ENCODE results near the gene PMVK. TPM values are rescaled to one million over a fixed set of nuclear protein-coding genes. Genes with fewer than 3 reads are reported as not detected.

Gene PMVK
- total RNA-seq, 1 experiment from 2014 or later: 32.3 TPM

- H3K4me2 ChIP-seq (ENCODE audit: low read length): peak within 1 kb of the TSS; percentile 99
- peak; percentile 100 for ATAC-seq
- H3K79me2 ChIP-seq (ENCODE audit: low read length): peaks cover 66% of the 10 kb centered on the region
- peak within 1 kb of the TSS; percentile 86 for H3K4me3 ChIP-seq (ENCODE audit: low read length)
- peak within 1 kb of the TSS; percentile 50 for H3K27ac ChIP-seq (ENCODE audit: low read length)
- H3F3A ChIP-seq (ENCODE audit: low read length, unreplicated experiment): peaks cover 6% of the 10 kb centered on the region
- H4K20me1 ChIP-seq (ENCODE audit: low read length): peaks cover 2% of the 10 kb centered on the region; the same call in 1 of the 2 replicates
- H3K27me3 ChIP-seq (ENCODE audit: low read length): no peaks in the 10 kb centered on the region
- no peaks in the 10 kb centered on the region for H3K9me2 ChIP-seq (replicated peaks; ENCODE audit: low read length)
- peaks cover 30% of the 10 kb centered on the region for H3K36me3 ChIP-seq (ENCODE audit: low read depth, low read length)
- H3K9me3 ChIP-seq (ENCODE audit: low read length): no peaks in the 10 kb centered on the region
- ChIA-PET POLR2A (ENCODE audit: unreplicated experiment) (interaction anchor here (0.6 to 0.9 kb wide), 4 partner anchors 11 to 113 kb away, joined by 3 to 6 read pairs (median 4); partner anchors contain the start of genes LENEP and PBXIP1), CTCF (interaction anchor here (0.6 to 1.9 kb wide), 5 partner anchors 10 to 1776 kb away, joined by 3 to 6 read pairs (median 5); partner anchors contain the start of gene LENEP)
- intact Hi-C loops (cut with micrococcal nuclease): loop anchor here (1.0 to 10.0 kb wide), 3 partner anchors 13 to 582 kb away; partner anchors contain the start of gene ASH1L
- peak within 1 kb of the TSS; percentile 92 for H3K9ac ChIP-seq (ENCODE audit: low read length)
- peak; percentile 100 for DNase-seq
- peaks cover 7% of the 10 kb centered on the region for H3K4me1 ChIP-seq (ENCODE audit: insufficient read depth, low read length)
- TF ChIP-seq CTCF (conservative IDR thresholded peaks at IDR 0.05; ENCODE audit: low read depth, low read length) (no peak), EZH2 (IDR thresholded peaks at IDR 0.05; ENCODE audit: low read length, unreplicated experiment) (no peak), EZH2phosphoT487 (IDR thresholded peaks at IDR 0.05; ENCODE audit: borderline replicate concordance, low read length) (no peak)
- H2AFZ ChIP-seq (ENCODE audit: low read length): peak within 1 kb of the TSS; percentile 90
- no TSS peak for BruUV-seq (replicated peaks)
Observed at GRCh38 chr1:154982897-154983648, 46.6 kb upstream of the PMVK start, which contains the start of gene FLAD1. FLAD1 (plus strand) TSS chr1:154983344; CDS start chr1:154983695, 351 bp downstream.

GRCh38 chr1:154982341-154982740 is 45.8 kb upstream of the PMVK start:
- peaks cover 31% of the 10 kb centered on the region for H3K36me3 ChIP-seq (ENCODE audit: low read depth, low read length)
- no TSS peak for BruUV-seq (replicated peaks)
- no peak for ATAC-seq
- H2AFZ ChIP-seq (ENCODE audit: low read length): peak overlapping the region; percentile 90
- H3K9ac ChIP-seq (ENCODE audit: low read length): peak overlapping the region; percentile 56
- H3K27me3 ChIP-seq (ENCODE audit: low read length): no peaks in the 10 kb centered on the region
- H3K4me2 ChIP-seq (ENCODE audit: low read length): peak overlapping the region; percentile 81
- peaks cover 3% of the 10 kb centered on the region; the same call in 1 of the 2 replicates for H4K20me1 ChIP-seq (ENCODE audit: low read length)
- H3K9me2 ChIP-seq (replicated peaks; ENCODE audit: low read length): no peaks in the 10 kb centered on the region
- CTCF ChIA-PET: no interaction called here
- no peak for TF ChIP-seq EZH2phosphoT487 (IDR thresholded peaks at IDR 0.05; ENCODE audit: borderline replicate concordance, low read length)
- no peak for TF ChIP-seq EZH2 (IDR thresholded peaks at IDR 0.05; ENCODE audit: low read length, unreplicated experiment)
- no peak for TF ChIP-seq CTCF (conservative IDR thresholded peaks at IDR 0.05; ENCODE audit: low read depth, low read length)
- peak overlapping the region; percentile 43 for H3K4me3 ChIP-seq (ENCODE audit: low read length)
- H3K4me1 ChIP-seq (ENCODE audit: insufficient read depth, low read length): peaks cover 10% of the 10 kb centered on the region
- peaks cover 6% of the 10 kb centered on the region for H3F3A ChIP-seq (ENCODE audit: low read length, unreplicated experiment)
- POLR2A ChIA-PET (ENCODE audit: unreplicated experiment): interaction anchor here (0.6 kb wide), 1 partner anchor 27 kb away, joined by 6 read pairs; the partner anchor contains the start of gene PBXIP1
- H3K79me2 ChIP-seq (ENCODE audit: low read length): peaks cover 66% of the 10 kb centered on the region
- peak overlapping the region; percentile 47 for H3K27ac ChIP-seq (ENCODE audit: low read length)
- intact Hi-C loops (cut with micrococcal nuclease): loop anchor here (10.0 kb wide), 1 partner anchor 582 kb away; the partner anchor contains the start of gene ASH1L
- no peak for DNase-seq
- no peaks in the 10 kb centered on the region for H3K9me3 ChIP-seq (ENCODE audit: low read length)
